Measurements from ENCODE around the gene GMEB2. TPM values are rescaled to one million over a fixed set of nuclear protein-coding genes. Genes with fewer than 3 reads are reported as not detected.

GMEB2 gene
- total RNA-seq, 3 donors from 2014 or later (not counting 1 experiment from before 2014, with no cell fraction given): 11.7 to 15.1 (median 14.6) TPM

GRCh38 chr20:63663332-63664066, 36.6 kb upstream of the GMEB2 start:
- Mint-ChIP-seq H3K36me3 (no peaks in the 10 kb centered on the region), H3K4me3 (peak overlapping the region; percentile 4), H3K27ac (no peak overlapping the region), H3K9me3 (no peaks in the 10 kb centered on the region), H3K4me1 (peaks cover 11 to 14% of the 10 kb centered on the region in 2 donors), H3K27me3 (ENCODE audit: low read depth in 2 of 2) (no peaks in the 10 kb centered on the region)
- WGBS (ENCODE audit: insufficient coverage): 96% methylated on average over 26 of the region's 26 CpGs
- no peak overlapping the region for H3K27ac ChIP-seq (ENCODE audit: low read length)
- H3K4me3 ChIP-seq (ENCODE audit: low read length): no peak overlapping the region
- H3K9me3 ChIP-seq (ENCODE audit: control insufficient read depth, insufficient read depth, low read length): no peaks in the 10 kb centered on the region
- no peaks in the 10 kb centered on the region for H3K27me3 ChIP-seq (ENCODE audit: control insufficient read depth, insufficient read depth, low read length)
- ATAC-seq (no peak), DNase-seq (no peak)
- TF ChIP-seq CTCF (IDR thresholded peaks at IDR 0.05): no peak
- intact Hi-C loops (cut with micrococcal nuclease): no loop called here
- H3K36me3 ChIP-seq (ENCODE audit: control insufficient read depth, insufficient read depth, low read length): peaks cover 17% of the 10 kb centered on the region
- peaks cover 10% of the 10 kb centered on the region for H3K4me1 ChIP-seq (ENCODE audit: control insufficient read depth, insufficient read depth, low read length)

- no peak for TF ChIP-seq CTCF (IDR thresholded peaks at IDR 0.05)
- Mint-ChIP-seq H3K4me3 (no peak overlapping the region), H3K27me3 (ENCODE audit: low read depth in 2 of 2) (no peaks in the 10 kb centered on the region), H3K9me3 (no peaks in the 10 kb centered on the region), H3K27ac (no peak overlapping the region), H3K36me3 (no peaks in the 10 kb centered on the region), H3K4me1 (peaks cover 18 to 21% of the 10 kb centered on the region in 2 donors)
- Histone ChIP-seq H3K27ac (ENCODE audit: low read length) (no peak overlapping the region), H3K4me3 (ENCODE audit: low read length) (no peak overlapping the region), H3K36me3 (ENCODE audit: control insufficient read depth, insufficient read depth, low read length) (peaks cover 17% of the 10 kb centered on the region), H3K4me1 (ENCODE audit: control insufficient read depth, insufficient read depth, low read length) (peaks cover 14% of the 10 kb centered on the region), H3K9me3 (ENCODE audit: control insufficient read depth, insufficient read depth, low read length) (no peaks in the 10 kb centered on the region), H3K27me3 (ENCODE audit: control insufficient read depth, insufficient read depth, low read length) (no peaks in the 10 kb centered on the region)
- DNase-seq: no peak
- 95% methylated on average over 9 of the region's 9 CpGs for WGBS (ENCODE audit: insufficient coverage)
- no peak for ATAC-seq
- intact Hi-C loops (cut with micrococcal nuclease): no loop called here
These were observed 35.9 kb upstream of the GMEB2 start for GRCh38 chr20:63662813-63663189.

- Mint-ChIP-seq H3K36me3 (no peaks in the 10 kb centered on the region), H3K27me3 (ENCODE audit: low read depth in 2 of 2) (no peaks in the 10 kb centered on the region), H3K4me1 (peaks cover 22 to 24% of the 10 kb centered on the region in 2 donors), H3K4me3 (no peak overlapping the region), H3K9me3 (no peaks in the 10 kb centered on the region), H3K27ac (no peak overlapping the region)
- Histone ChIP-seq H3K36me3 (ENCODE audit: control insufficient read depth, insufficient read depth, low read length) (peaks cover 13% of the 10 kb centered on the region), H3K9me3 (ENCODE audit: control insufficient read depth, insufficient read depth, low read length) (no peaks in the 10 kb centered on the region), H3K4me3 (ENCODE audit: low read length) (no peak overlapping the region), H3K4me1 (ENCODE audit: control insufficient read depth, insufficient read depth, low read length) (peaks cover 20% of the 10 kb centered on the region), H3K27me3 (ENCODE audit: control insufficient read depth, insufficient read depth, low read length) (no peaks in the 10 kb centered on the region), H3K27ac (ENCODE audit: low read length) (no peak overlapping the region)
- ATAC-seq (no peak), DNase-seq (no peak)
- 94% methylated on average over 33 of the region's 33 CpGs for WGBS (ENCODE audit: insufficient coverage)
- intact Hi-C loops (cut with micrococcal nuclease): no loop called here
- TF ChIP-seq CTCF (IDR thresholded peaks at IDR 0.05): no peak
These were observed 35.3 kb upstream of the GMEB2 start for GRCh38 chr20:63661959-63662812.

Data from natural killer cell (primary cell).